Trophoblast cell (in vitro differentiated cells and primary cell): Measurements from ENCODE around the gene MEFV.
"Not testable (repeated sequence)": the region's sequence is repeated elsewhere in the genome, so short reads cannot be mapped to it uniquely, and the experiment has no call there.

Source experiments
- DNase-seq, 2 donors: peaks; one replicate each; pipeline ENCODE4 v3.0.0-alpha.2; 2016
- H2AFZ ChIP-seq: 2 replicates; pipeline ENCODE4 v1.6.1; 2013; ENCODE audit warnings: low read length, moderate library complexity, mild to moderate bottlenecking; ENCODE audit not compliant: insufficient read depth, poor library complexity
- H2AK5ac ChIP-seq: 2 replicates; pipeline ENCODE4 v1.6.1; 2013; ENCODE audit warnings: mild to moderate bottlenecking, low read length
- H2BK120ac ChIP-seq: 2 replicates; pipeline ENCODE4 v1.6.1; 2013; ENCODE audit warnings: low read length, mild to moderate bottlenecking, moderate library complexity; ENCODE audit not compliant: insufficient read depth, poor library complexity
- H2BK12ac ChIP-seq: 2 replicates; pipeline ENCODE4 v1.6.1; 2013; ENCODE audit warnings: mild to moderate bottlenecking, low read length, moderate library complexity
- H2BK5ac ChIP-seq: 2 replicates; pipeline ENCODE4 v1.6.1; 2013; ENCODE audit warnings: low read length, low read depth, moderate library complexity, mild to moderate bottlenecking; ENCODE audit not compliant: poor library complexity
- H3K14ac ChIP-seq: 2 replicates; pipeline ENCODE4 v1.6.1; 2013; ENCODE audit warnings: mild to moderate bottlenecking, low read length
- H3K18ac ChIP-seq: 2 replicates; pipeline ENCODE4 v1.6.1; 2013; ENCODE audit warnings: mild to moderate bottlenecking, low read length
- H3K23ac ChIP-seq: 2 replicates; pipeline ENCODE4 v1.6.1; 2013; ENCODE audit warnings: low read length
- H3K27ac ChIP-seq: 2 replicates; pipeline ENCODE4 v1.5.1; 2013; ENCODE audit warnings: low read depth, mild to moderate bottlenecking, inconsistent platforms, low read length, moderate library complexity
- H3K27me3 ChIP-seq: 2 replicates; pipeline ENCODE4 v1.6.1; 2013; ENCODE audit warnings: inconsistent platforms, mild to moderate bottlenecking, low read length, moderate library complexity; ENCODE audit not compliant: insufficient read depth
- H3K36me3 ChIP-seq, 2 experiments: 1 replicate in 1 of 2; 2 replicates in 1 of 2; pipeline ENCODE4 v1.6.1; 2013; ENCODE audit warnings: low read length in 2 of 2, mild to moderate bottlenecking in 2 of 2, moderate library complexity in 1 of 2; ENCODE audit not compliant: insufficient read depth in 2 of 2, control insufficient read depth in 1 of 2
- H3K4ac ChIP-seq: 2 replicates; pipeline ENCODE4 v1.6.1; 2013; ENCODE audit warnings: low read depth, mild to moderate bottlenecking, low read length, moderate library complexity
- H3K4me1 ChIP-seq, 2 experiments: 1 replicate in 1 of 2; 2 replicates in 1 of 2; pipeline ENCODE4 v1.6.1; 2013; ENCODE audit warnings: low read length in 2 of 2, mild to moderate bottlenecking in 2 of 2, moderate library complexity in 1 of 2; ENCODE audit not compliant: insufficient read depth in 2 of 2, control insufficient read depth in 1 of 2
- H3K4me2 ChIP-seq: 2 replicates; pipeline ENCODE4 v1.6.1; 2013; ENCODE audit warnings: inconsistent platforms, mild to moderate bottlenecking, low read length, moderate library complexity
- H3K4me3 ChIP-seq: 2 replicates; pipeline ENCODE4 v1.5.1; 2013; ENCODE audit warnings: mild to moderate bottlenecking, low read depth, low read length, inconsistent platforms
- H3K79me1 ChIP-seq: one replicate; pipeline ENCODE4 v1.6.1; 2013; ENCODE audit warnings: low read length
- H3K79me2 ChIP-seq: 2 replicates; pipeline ENCODE4 v1.6.1; 2013; ENCODE audit warnings: low read length, mild to moderate bottlenecking; ENCODE audit not compliant: control insufficient read depth, insufficient read depth, poor library complexity
- H3K9ac ChIP-seq: 2 replicates; pipeline ENCODE4 v1.6.1; 2013; ENCODE audit warnings: mild to moderate bottlenecking, low read length
- H3K9me3 ChIP-seq: 2 replicates; pipeline ENCODE4 v1.6.1; 2013; ENCODE audit warnings: low read depth, mild to moderate bottlenecking, control low read depth, inconsistent platforms, low read length; ENCODE audit not compliant: insufficient read depth
- H4K12ac ChIP-seq: 2 replicates; pipeline ENCODE4 v1.6.1; 2013; ENCODE audit warnings: low read depth, mild to moderate bottlenecking, low read length, moderate library complexity
- H4K8ac ChIP-seq: 2 replicates; pipeline ENCODE4 v1.6.1; 2013; ENCODE audit warnings: low read depth, mild to moderate bottlenecking, low read length, moderate library complexity
- H4K91ac ChIP-seq: one replicate; pipeline ENCODE4 v1.6.1; 2013; ENCODE audit warnings: low read depth, mild to moderate bottlenecking, low read length, moderate library complexity
- WGBS: extraction: QIAGEN DNeasy Blood & Tissue Kit; methylation state at CpG from one replicate; pipeline ENCODE4 v1.1.7; 2013; ENCODE audit warnings: missing lambda C conversion rate; ENCODE audit not compliant: insufficient read length, insufficient coverage; ENCODE audit errors: extremely low coverage; 5-methylcytosine and 5-hydroxymethylcytosine counted together

The MEFV gene

GRCh38 chr16:3271281-3271680 is 14.8 kb upstream of the MEFV start:
- not testable (repeated sequence) for H3K4me2 ChIP-seq, H3K4ac ChIP-seq, H2BK5ac ChIP-seq, H3K14ac ChIP-seq, H2AFZ ChIP-seq, H3K4me3 ChIP-seq, H3K79me1 ChIP-seq, H3K79me2 ChIP-seq, H2BK120ac ChIP-seq, H2AK5ac ChIP-seq, H3K36me3 ChIP-seq, H4K8ac ChIP-seq, H4K91ac ChIP-seq, H2BK12ac ChIP-seq, H3K4me1 ChIP-seq, H3K18ac ChIP-seq, H3K27ac ChIP-seq, H4K12ac ChIP-seq, H3K27me3 ChIP-seq, H3K9ac ChIP-seq, H3K23ac ChIP-seq, DNase-seq
- no CpG with 5 or more reads among the region's 22 CpGs for WGBS
- H3K9me3 ChIP-seq, result peaks cover 10% of the 10 kb centered on the region

DNA sequence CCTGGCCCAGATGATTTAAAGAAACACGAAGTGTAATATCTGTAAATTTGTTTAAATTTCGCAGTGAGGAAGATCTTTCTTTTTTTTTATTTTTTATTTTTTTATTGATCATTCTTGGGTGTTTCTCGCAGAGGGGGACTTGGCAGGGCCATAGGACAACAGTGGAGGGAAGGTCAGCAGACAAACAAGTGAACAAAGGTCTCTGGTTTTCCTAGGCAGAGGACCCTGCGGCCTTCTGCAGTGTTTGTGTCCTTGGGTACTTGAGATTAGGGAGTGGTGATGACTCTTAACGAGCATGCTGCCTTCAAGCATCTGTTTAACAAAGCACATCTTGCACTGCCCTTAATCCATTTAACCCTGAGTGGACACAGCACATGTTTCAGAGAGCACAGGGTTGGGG is 14.3 kb upstream of the MEFV start:
- peaks cover 10% of the 10 kb centered on the region for H3K9me3 ChIP-seq
- not testable (repeated sequence) for H4K8ac ChIP-seq, H2AK5ac ChIP-seq, H3K27me3 ChIP-seq, H2BK12ac ChIP-seq, H2BK120ac ChIP-seq, H3K4me3 ChIP-seq, H3K14ac ChIP-seq, H2BK5ac ChIP-seq, H2AFZ ChIP-seq, H3K79me2 ChIP-seq, H3K18ac ChIP-seq, H3K27ac ChIP-seq, H3K79me1 ChIP-seq, H3K36me3 ChIP-seq, DNase-seq, H3K4me2 ChIP-seq, H3K4me1 ChIP-seq, H3K9ac ChIP-seq, H3K4ac ChIP-seq, H4K91ac ChIP-seq, H4K12ac ChIP-seq, H3K23ac ChIP-seq
- no CpG with 5 or more reads among the region's 5 CpGs for WGBS

- Histone ChIP-seq H3K4me3 (no peak overlapping the region), H3K36me3 (no peaks in the 10 kb centered on the region), H2AK5ac (no peak overlapping the region), H2BK5ac (no peak overlapping the region), H3K4me2 (no peak overlapping the region), H3K4me1 (no peaks in the 10 kb centered on the region), H3K9ac (no peak overlapping the region), H4K12ac (no peak overlapping the region), H3K9me3 (peaks cover 23% of the 10 kb centered on the region), H3K79me2 (no peaks in the 10 kb centered on the region), H3K4ac (no peak overlapping the region), H2BK12ac (no peak overlapping the region), H2BK120ac (no peak overlapping the region), H3K14ac (no peak overlapping the region), H3K79me1 (no peaks in the 10 kb centered on the region), H4K8ac (no peak overlapping the region), H3K27ac (no peak overlapping the region), H3K27me3 (peaks cover 5% of the 10 kb centered on the region), H2AFZ (no peak overlapping the region), H3K23ac (no peak overlapping the region), H3K18ac (no peak overlapping the region), H4K91ac (no peak overlapping the region)
- no peak for DNase-seq
- whole genome bisulfite sequencing, result no CpG with 5 or more reads among the region's 1 CpG
Measured at GRCh38 chr16:3268294-3268693, 11.9 kb upstream of the MEFV start.

DNA sequence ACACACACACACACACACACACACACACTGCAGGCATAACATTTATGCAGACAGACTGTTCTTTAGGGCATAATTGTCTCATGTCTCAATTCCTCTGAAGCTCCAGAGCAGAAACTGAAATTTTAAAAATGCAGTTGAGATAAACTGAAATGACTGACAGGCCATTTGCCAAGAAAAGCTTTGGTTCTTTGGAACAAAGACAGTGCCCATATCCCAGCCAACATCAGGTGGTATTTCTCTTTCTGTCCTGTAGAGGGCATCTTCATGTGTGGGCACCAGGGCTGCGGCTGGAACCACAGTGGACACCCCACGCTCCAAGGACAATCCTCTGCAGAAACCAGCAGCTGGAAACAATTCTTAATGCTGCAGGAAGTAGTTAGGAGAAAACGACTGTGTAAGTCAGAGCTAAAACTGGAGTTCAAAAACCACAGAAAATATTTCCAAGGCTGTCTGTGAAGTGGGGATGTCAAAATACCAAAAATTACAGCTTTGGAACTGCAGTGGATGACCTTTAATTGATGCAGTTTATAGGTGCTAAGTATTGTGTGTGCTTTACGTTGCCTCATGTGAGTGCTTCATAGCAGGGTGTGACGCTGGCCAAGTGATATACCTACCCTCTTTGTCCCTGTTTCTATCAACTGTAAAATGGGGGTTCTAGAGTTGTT is 10.6 kb upstream of the MEFV start:
- WGBS, result no CpG with 5 or more reads among the region's 5 CpGs
- peak in 1 of 2 donors; percentile 16 for DNase-seq
- no peak overlapping the region for H3K27ac ChIP-seq
- peaks cover 22% of the 10 kb centered on the region for H3K9me3 ChIP-seq
- no peak overlapping the region for H3K18ac ChIP-seq
- no peak overlapping the region for H2BK12ac ChIP-seq
- H4K8ac ChIP-seq, result no peak overlapping the region
- H2AFZ ChIP-seq, result no peak overlapping the region
- no peak overlapping the region for H3K23ac ChIP-seq
- no peak overlapping the region for H3K4me2 ChIP-seq
- H3K4ac ChIP-seq, result no peak overlapping the region
- no peaks in the 10 kb centered on the region for H3K4me1 ChIP-seq
- H3K27me3 ChIP-seq, result peaks cover 5% of the 10 kb centered on the region
- no peak overlapping the region for H3K4me3 ChIP-seq
- no peaks in the 10 kb centered on the region for H3K36me3 ChIP-seq
- no peak overlapping the region for H4K91ac ChIP-seq
- no peak overlapping the region for H2BK5ac ChIP-seq
- H3K79me2 ChIP-seq, result no peaks in the 10 kb centered on the region
- H4K12ac ChIP-seq, result no peak overlapping the region
- H2BK120ac ChIP-seq, result no peak overlapping the region
- no peaks in the 10 kb centered on the region for H3K79me1 ChIP-seq
- H2AK5ac ChIP-seq, result no peak overlapping the region
- no peak overlapping the region for H3K14ac ChIP-seq
- no peak overlapping the region for H3K9ac ChIP-seq
